GM12891 (cell line): ENCODE measurements around the gene ZNF365.

Experiments used
- PAX5 ChIP-seq: IDR thresholded peaks from 2 replicates; pipeline ENCODE4 v1.6.1; 2011; ENCODE audit warnings: low read length, moderate library complexity, mild to moderate bottlenecking; ENCODE audit not compliant: insufficient read depth, severe bottlenecking
- POLR2A ChIP-seq: IDR thresholded peaks from 2 replicates; pipeline ENCODE4 v1.6.1; 2011; ENCODE audit warnings: low read depth, low read length, control low read depth
- POLR2AphosphoS5 ChIP-seq: IDR thresholded peaks from 2 replicates; pipeline ENCODE4 v1.6.1; 2011; ENCODE audit warnings: low read depth, low read length, control low read depth

DNA sequence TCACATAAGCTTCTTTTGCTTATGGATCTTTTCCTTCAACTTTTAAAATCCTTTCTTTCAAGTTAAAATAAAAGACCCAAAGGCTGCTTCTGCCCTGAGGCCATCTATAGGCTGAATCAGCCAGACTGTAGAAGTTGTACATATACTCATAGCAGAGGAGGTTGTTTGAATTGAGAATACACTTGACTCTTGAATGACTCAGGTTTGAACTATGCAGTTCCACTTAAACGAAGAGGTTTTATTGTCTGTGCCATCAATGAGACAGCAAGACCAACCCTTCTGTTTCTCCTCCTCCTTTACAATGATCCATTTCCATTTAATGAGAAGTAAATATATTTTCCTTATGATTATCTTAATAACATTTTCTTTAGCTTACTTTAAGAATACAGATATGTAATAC is 5.8 kb downstream of the ZNF365 start:
- no peak for TF ChIP-seq POLR2A
- TF ChIP-seq POLR2AphosphoS5: no peak
- no peak for TF ChIP-seq PAX5
